Loucy (cell line): ENCODE data around the gene EPHB6.

Experiments used
- H2AFZ ChIP-seq: fragments of 200-600 bp; sonication (generic); 2 replicates; pipeline ENCODE4 v1.6.0; 2016; ENCODE audit warnings: antibody characterized with exemption, mild to moderate bottlenecking, low read length, moderate library complexity
- H3F3A ChIP-seq: fragments of 200-600 bp; 2 replicates; pipeline ENCODE4 v1.6.0; 2016; ENCODE audit warnings: antibody characterized with exemption, low read depth, mild to moderate bottlenecking
- H3K27me3 ChIP-seq: fragments of 200-600 bp; sonication (generic); 2 replicates; pipeline ENCODE4 v1.6.1; 2014; ENCODE audit warnings: low read length, mild to moderate bottlenecking; ENCODE audit not compliant: insufficient read depth, poor library complexity, severe bottlenecking
- H3K36me3 ChIP-seq: fragments of 200-600 bp; sonication (generic); 2 replicates; pipeline ENCODE4 v1.6.1; 2016; ENCODE audit warnings: low read length; ENCODE audit not compliant: insufficient read depth
- H3K4me1 ChIP-seq: fragments of 200-600 bp; sonication (generic); 2 replicates; pipeline ENCODE4 v1.5.1; 2014; ENCODE audit warnings: low read length, mild to moderate bottlenecking; ENCODE audit not compliant: insufficient read depth, poor library complexity, severe bottlenecking
- H3K4me2 ChIP-seq: fragments of 200-600 bp; sonication (generic); 2 replicates; pipeline ENCODE4 v1.6.0; 2014; ENCODE audit warnings: antibody characterized with exemption, low read length, low read depth, mild to moderate bottlenecking; ENCODE audit not compliant: poor library complexity, severe bottlenecking
- H3K4me3 ChIP-seq: fragments of 200-600 bp; sonication (generic); 2 replicates; pipeline ENCODE4 v1.5.1; 2014; ENCODE audit warnings: low read length, mild to moderate bottlenecking, mixed read lengths; ENCODE audit not compliant: poor library complexity, severe bottlenecking
- H3K79me2 ChIP-seq: fragments of 200-600 bp; sonication (generic); 2 replicates; pipeline ENCODE4 v1.6.1; 2014; ENCODE audit warnings: low read length; ENCODE audit not compliant: insufficient read depth
- H3K9ac ChIP-seq: fragments of 200-600 bp; sonication (generic); 2 replicates; pipeline ENCODE4 v1.6.0; 2014; ENCODE audit warnings: mild to moderate bottlenecking, low read depth, low read length, moderate library complexity; ENCODE audit not compliant: poor library complexity, severe bottlenecking
- H3K9me2 ChIP-seq: fragments of 200-600 bp; sonication (generic); replicated peaks from 2 replicates; pipeline ENCODE4 v1.6.1; 2016; ENCODE audit warnings: low read depth, low read length, mixed read lengths
- H3K9me3 ChIP-seq: fragments of 200-600 bp; sonication (generic); 2 replicates; pipeline ENCODE4 v1.6.1; 2014; ENCODE audit warnings: mild to moderate bottlenecking, antibody characterized with exemption, low read length, low read depth; ENCODE audit not compliant: insufficient read depth
- H4K20me1 ChIP-seq: fragments of 200-600 bp; sonication (generic); 2 replicates; pipeline ENCODE4 v1.6.0; 2014; ENCODE audit warnings: antibody characterized with exemption, low read length, mild to moderate bottlenecking; ENCODE audit not compliant: insufficient read depth, poor library complexity, severe bottlenecking
- EZH2phosphoT487 ChIP-seq: fragments of 200-600 bp; IDR thresholded peaks from 2 replicates; pipeline ENCODE4 v1.6.1; 2018; ENCODE audit warnings: antibody characterized with exemption, mild to moderate bottlenecking, moderate library complexity, borderline replicate concordance
- TF ChIP-seq, protein P1 (sequence below): fragments of 200-600 bp; sonication (generic); conservative IDR thresholded peaks from 2 replicates; pipeline ENCODE4 v1.5.1; 2014; ENCODE audit warnings: mild to moderate bottlenecking, antibody characterized with exemption, low read length

Gene EPHB6

DNA sequence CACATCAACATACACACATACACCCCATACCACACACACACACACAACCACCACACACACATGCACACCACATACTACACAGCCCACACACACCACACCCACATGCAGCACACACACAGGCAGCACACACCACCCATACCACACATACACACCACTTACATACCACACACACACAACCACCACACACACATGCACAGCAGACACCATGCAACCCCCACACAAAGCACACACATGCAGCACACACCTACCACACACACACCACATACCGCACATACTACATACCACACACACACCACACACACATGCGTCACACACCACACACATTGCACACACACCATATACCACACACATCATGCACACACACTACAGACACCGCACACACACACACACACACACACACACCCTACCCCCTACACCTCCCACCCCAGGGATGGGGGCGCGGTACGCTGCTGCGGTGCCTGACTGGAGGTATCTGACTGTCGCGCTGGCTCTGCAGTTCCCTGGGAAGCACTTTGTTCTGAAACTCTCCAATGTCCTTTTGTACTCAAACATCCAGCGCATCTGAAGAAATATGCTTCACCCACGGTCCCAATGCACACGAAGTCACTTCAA, 36.1 kb downstream of the EPHB6 start:
- Histone ChIP-seq H3K27me3 (no peaks in the 10 kb centered on the region), H3K79me2 (no peaks in the 10 kb centered on the region), H4K20me1 (no peaks in the 10 kb centered on the region), H3F3A (no peaks in the 10 kb centered on the region), H3K36me3 (no peaks in the 10 kb centered on the region), H3K9ac (no peak overlapping the region), H3K9me3 (no peaks in the 10 kb centered on the region), H3K4me1 (no peaks in the 10 kb centered on the region), H2AFZ (no peak overlapping the region), H3K9me2 (no peaks in the 10 kb centered on the region), H3K4me2 (no peak overlapping the region), H3K4me3 (no peak overlapping the region)
- no peak for TF ChIP-seq EZH2phosphoT487
- TF ChIP-seq, protein P1, sequence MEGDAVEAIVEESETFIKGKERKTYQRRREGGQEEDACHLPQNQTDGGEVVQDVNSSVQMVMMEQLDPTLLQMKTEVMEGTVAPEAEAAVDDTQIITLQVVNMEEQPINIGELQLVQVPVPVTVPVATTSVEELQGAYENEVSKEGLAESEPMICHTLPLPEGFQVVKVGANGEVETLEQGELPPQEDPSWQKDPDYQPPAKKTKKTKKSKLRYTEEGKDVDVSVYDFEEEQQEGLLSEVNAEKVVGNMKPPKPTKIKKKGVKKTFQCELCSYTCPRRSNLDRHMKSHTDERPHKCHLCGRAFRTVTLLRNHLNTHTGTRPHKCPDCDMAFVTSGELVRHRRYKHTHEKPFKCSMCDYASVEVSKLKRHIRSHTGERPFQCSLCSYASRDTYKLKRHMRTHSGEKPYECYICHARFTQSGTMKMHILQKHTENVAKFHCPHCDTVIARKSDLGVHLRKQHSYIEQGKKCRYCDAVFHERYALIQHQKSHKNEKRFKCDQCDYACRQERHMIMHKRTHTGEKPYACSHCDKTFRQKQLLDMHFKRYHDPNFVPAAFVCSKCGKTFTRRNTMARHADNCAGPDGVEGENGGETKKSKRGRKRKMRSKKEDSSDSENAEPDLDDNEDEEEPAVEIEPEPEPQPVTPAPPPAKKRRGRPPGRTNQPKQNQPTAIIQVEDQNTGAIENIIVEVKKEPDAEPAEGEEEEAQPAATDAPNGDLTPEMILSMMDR, result no peak

DNA sequence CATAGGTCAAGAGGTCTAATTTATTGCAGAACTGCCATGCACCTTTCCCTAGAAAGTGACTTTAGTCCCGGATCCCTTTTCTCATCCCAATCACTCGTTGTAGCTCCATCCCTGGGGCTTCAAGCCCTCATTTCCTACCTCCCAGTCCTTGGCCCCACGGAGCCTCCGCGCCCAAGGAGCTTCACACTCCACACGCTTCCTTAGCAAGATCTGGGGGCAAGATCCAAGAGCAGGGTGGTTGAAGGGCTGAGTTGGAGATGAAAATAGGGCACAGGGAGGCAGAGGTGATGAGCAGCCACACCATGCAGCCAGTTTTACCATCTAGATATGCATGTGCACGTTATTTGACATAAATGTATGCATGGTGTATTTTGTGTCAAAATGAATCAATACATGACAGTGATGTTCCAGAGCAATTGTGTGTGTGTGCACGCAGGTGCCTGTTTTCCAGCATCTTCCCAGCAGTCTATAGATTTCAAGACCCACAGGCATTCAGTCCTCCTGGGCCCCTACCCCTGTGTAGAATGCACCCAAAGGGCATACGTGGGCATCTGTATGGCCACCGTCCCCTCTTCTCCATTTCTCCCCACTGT, 36.7 kb downstream of the EPHB6 start:
- Histone ChIP-seq H3K9me3 (no peaks in the 10 kb centered on the region), H3K27me3 (no peaks in the 10 kb centered on the region), H3K79me2 (no peaks in the 10 kb centered on the region), H3K4me2 (no peak overlapping the region), H3K4me3 (no peak overlapping the region), H3K9ac (no peak overlapping the region), H3K4me1 (no peaks in the 10 kb centered on the region), H3K9me2 (no peaks in the 10 kb centered on the region), H3K36me3 (no peaks in the 10 kb centered on the region), H3F3A (no peaks in the 10 kb centered on the region), H4K20me1 (no peaks in the 10 kb centered on the region), H2AFZ (no peak overlapping the region)
- TF ChIP-seq, protein P1, result no peak
- no peak for TF ChIP-seq EZH2phosphoT487

DNA sequence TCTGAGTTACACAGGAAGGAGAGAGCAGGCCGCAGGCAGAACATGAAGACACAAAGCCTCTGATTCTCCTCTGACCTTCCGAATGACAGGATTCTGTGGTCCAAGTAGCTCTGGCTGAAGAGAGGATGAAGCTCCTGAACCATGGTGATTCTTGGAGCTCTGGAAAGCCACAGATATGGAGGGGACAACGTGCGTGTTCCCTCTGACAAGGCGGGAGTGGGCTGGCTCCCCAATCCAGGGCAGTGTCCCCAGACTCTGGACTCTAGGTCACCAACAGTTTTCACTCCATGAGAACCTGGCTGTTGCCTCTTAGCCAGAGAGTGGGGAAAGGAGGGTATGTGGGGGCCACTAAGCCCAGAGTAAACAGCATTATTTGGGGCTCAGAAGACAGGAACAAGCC, 38.1 kb downstream of the EPHB6 start:
- Histone ChIP-seq H3K27me3 (no peaks in the 10 kb centered on the region), H3K9ac (no peak overlapping the region), H3K36me3 (no peaks in the 10 kb centered on the region), H3K9me3 (no peaks in the 10 kb centered on the region), H3K4me2 (no peak overlapping the region), H4K20me1 (no peaks in the 10 kb centered on the region), H2AFZ (no peak overlapping the region), H3K79me2 (no peaks in the 10 kb centered on the region), H3F3A (no peaks in the 10 kb centered on the region), H3K4me3 (no peak overlapping the region), H3K9me2 (no peaks in the 10 kb centered on the region), H3K4me1 (no peaks in the 10 kb centered on the region)
- TF ChIP-seq, protein P1, result no peak
- TF ChIP-seq EZH2phosphoT487, result no peak
